Neutrophil (primary cell): ENCODE data around the gene CD58.
"Not testable (repeated sequence)": the region's sequence is repeated elsewhere in the genome, so short reads cannot be mapped to it uniquely, and the experiment has no call there.

Experiments used
- H3K27ac ChIP-seq: fragments of 200-600 bp; sonication (generic); 2 replicates; pipeline ENCODE4 v1.5.1; 2016; ENCODE audit warnings: mild to moderate bottlenecking, moderate library complexity
- H3K27me3 ChIP-seq: fragments of 200-600 bp; sonication (generic); 2 replicates; pipeline ENCODE4 v1.6.0; 2016; ENCODE audit warnings: mild to moderate bottlenecking
- H3K36me3 ChIP-seq: fragments of 200-600 bp; sonication (generic); 2 replicates; pipeline ENCODE4 v1.5.1; 2017
- H3K4me1 ChIP-seq, 2 experiments: fragments of 200-600 bp in 1 of 2; sonication (generic) in 1 of 2; 1 replicate in 1 of 2; 2 replicates in 1 of 2; pipeline versions ENCODE4 v1.5.1 to v1.6.1; 2013 to 2016; ENCODE audit warnings: low read depth in 1 of 2, low read length in 1 of 2, mild to moderate bottlenecking in 1 of 2, moderate library complexity in 1 of 2; ENCODE audit not compliant: control insufficient read depth in 1 of 2, insufficient read depth in 1 of 2
- H3K4me3 ChIP-seq, 2 experiments: fragments of 200-600 bp in 1 of 2; sonication (generic) in 1 of 2; 1 replicate in 1 of 2; 2 replicates in 1 of 2; pipeline ENCODE4 v1.5.1; 2013 to 2016; ENCODE audit warnings: low read depth in 1 of 2, low read length in 1 of 2, mild to moderate bottlenecking in 1 of 2, moderate library complexity in 1 of 2
- H3K9me3 ChIP-seq: fragments of 200-600 bp; sonication (generic); 2 replicates; pipeline ENCODE4 v1.5.1; 2016
- CTCF ChIP-seq: fragments of 200-600 bp; sonication (generic); IDR thresholded peaks from 2 replicates; pipeline ENCODE4 v1.5.1; 2016; ENCODE audit warnings: antibody characterized with exemption

Gene CD58

GRCh38 chr1:116605315-116605714 is 34.5 kb upstream of the CD58 start:
- peak overlapping the region; percentile 35 to 44 for H3K4me3 ChIP-seq
- no peaks in the 10 kb centered on the region for H3K9me3 ChIP-seq
- peaks cover 31% of the 10 kb centered on the region for H3K27me3 ChIP-seq
- no peaks in the 10 kb centered on the region for H3K36me3 ChIP-seq
- H3K4me1 ChIP-seq = peaks cover 23 to 43% of the 10 kb centered on the region in 2 experiments
- TF ChIP-seq CTCF = no peak
- H3K27ac ChIP-seq = peak overlapping the region; percentile 88

GRCh38 chr1:116604408-116604807 is 33.6 kb upstream of the CD58 start:
- not testable (repeated sequence) for H3K36me3 ChIP-seq, H3K27ac ChIP-seq, H3K9me3 ChIP-seq, H3K4me3 ChIP-seq
- Histone ChIP-seq H3K4me1 (peaks cover 23 to 43% of the 10 kb centered on the region in 2 experiments), H3K27me3 (peaks cover 29% of the 10 kb centered on the region)

- H3K36me3 ChIP-seq, H3K4me3 ChIP-seq, H3K27ac ChIP-seq, H3K9me3 ChIP-seq: not testable (repeated sequence)
- Histone ChIP-seq H3K4me1 (peaks cover 23 to 43% of the 10 kb centered on the region in 2 experiments), H3K27me3 (peaks cover 31% of the 10 kb centered on the region)
These were observed 32.8 kb upstream of the CD58 start for GRCh38 chr1:116603646-116604045.

GRCh38 chr1:116599369-116599768 is 28.5 kb upstream of the CD58 start:
- peaks cover 48% of the 10 kb centered on the region for H3K27me3 ChIP-seq
- not testable (repeated sequence) for H3K36me3 ChIP-seq, H3K9me3 ChIP-seq, H3K4me3 ChIP-seq, H3K27ac ChIP-seq
- peaks cover 23 to 28% of the 10 kb centered on the region in 2 experiments for H3K4me1 ChIP-seq

- H3K36me3 ChIP-seq, H3K4me3 ChIP-seq, H3K27ac ChIP-seq, H3K9me3 ChIP-seq: not testable (repeated sequence)
- Histone ChIP-seq H3K27me3 (peaks cover 40% of the 10 kb centered on the region), H3K4me1 (peaks cover 23 to 28% of the 10 kb centered on the region in 2 experiments)
These were observed 27.7 kb upstream of the CD58 start for GRCh38 chr1:116598420-116599036.

GRCh38 chr1:116597388-116597787 is 26.6 kb upstream of the CD58 start:
- peaks cover 19 to 24% of the 10 kb centered on the region in 2 experiments for H3K4me1 ChIP-seq
- H3K9me3 ChIP-seq = not testable (repeated sequence)

GRCh38 chr1:116596742-116597307 is 26.0 kb upstream of the CD58 start:
- Histone ChIP-seq H3K27me3 (peaks cover 38% of the 10 kb centered on the region), H3K27ac (peak overlapping the region; percentile 17), H3K4me1 (peaks cover 17 to 18% of the 10 kb centered on the region in 2 experiments)
- not testable (repeated sequence) for H3K9me3 ChIP-seq, H3K36me3 ChIP-seq, H3K4me3 ChIP-seq

More at GRCh38 chr1:116597388-116597787, 26.6 kb upstream of the CD58 start:
- not testable (repeated sequence) for H3K36me3 ChIP-seq, H3K4me3 ChIP-seq, H3K27ac ChIP-seq
- H3K27me3 ChIP-seq = peaks cover 38% of the 10 kb centered on the region

GRCh38 chr1:116595946-116596741 is 25.3 kb upstream of the CD58 start:
- not testable (repeated sequence) for H3K4me3 ChIP-seq, H3K9me3 ChIP-seq, H3K27ac ChIP-seq, H3K36me3 ChIP-seq
- Histone ChIP-seq H3K4me1 (peaks cover 17% of the 10 kb centered on the region in 2 experiments), H3K27me3 (peaks cover 38% of the 10 kb centered on the region)

- H3K27me3 ChIP-seq = peaks cover 32% of the 10 kb centered on the region
- H3K27ac ChIP-seq, H3K36me3 ChIP-seq, H3K9me3 ChIP-seq, H3K4me3 ChIP-seq: not testable (repeated sequence)
- H3K4me1 ChIP-seq = peaks cover 17% of the 10 kb centered on the region in 2 experiments
These were observed 24.4 kb upstream of the CD58 start for GRCh38 chr1:116595065-116595840.

- not testable (repeated sequence) for H3K36me3 ChIP-seq, H3K27ac ChIP-seq, H3K9me3 ChIP-seq, H3K4me3 ChIP-seq
- H3K27me3 ChIP-seq = peaks cover 29% of the 10 kb centered on the region
- peaks cover 17% of the 10 kb centered on the region in 2 experiments for H3K4me1 ChIP-seq
These were observed 23.2 kb upstream of the CD58 start for GRCh38 chr1:116593977-116594376.

- peaks cover 17% of the 10 kb centered on the region in 2 experiments for H3K4me1 ChIP-seq
- H3K9me3 ChIP-seq, H3K4me3 ChIP-seq, H3K36me3 ChIP-seq, H3K27ac ChIP-seq: not testable (repeated sequence)
- H3K27me3 ChIP-seq = peaks cover 23% of the 10 kb centered on the region
These were observed 22.6 kb upstream of the CD58 start for GRCh38 chr1:116593401-116593800.
